Mammary epithelial cell (primary cell): ENCODE results near the gene CTIF.

Experiments used
- CTCF ChIP-seq, 2 donors: IDR thresholded peaks in 1 of 2; conservative IDR thresholded peaks in 1 of 2; 2 replicates each; pipeline ENCODE4 v1.5.1; 2011 to 2012; ENCODE audit warnings: inconsistent platforms in 2 of 2, low read length in 2 of 2, mild to moderate bottlenecking in 2 of 2, control low read depth in 1 of 2, low read depth in 1 of 2; ENCODE audit not compliant: insufficient read depth in 1 of 2; ENCODE audit errors: extremely low read depth in 1 of 2
- EZH2 ChIP-seq: IDR thresholded peaks from 2 replicates; pipeline ENCODE4 v1.6.1; 2012; ENCODE audit warnings: low read length, inconsistent platforms, borderline replicate concordance

GRCh38 chr18:48636436-48636835, 97.6 kb downstream of the CTIF start:
- TF ChIP-seq EZH2, result no peak
- TF ChIP-seq CTCF (conservative IDR thresholded peaks at IDR 0.05 in 1 of 2, IDR thresholded peaks at IDR 0.05 in 1 of 2; ENCODE audit: extremely low read depth in 1 of 2, insufficient read depth in 1 of 2, low read depth in 1 of 2, low read length in 2 of 2), result no peak
